GM19239 (cell line): ENCODE results near the gene TOR4A.
"Not testable (repeated sequence)": the region's sequence is repeated elsewhere in the genome, so short reads cannot be mapped to it uniquely, and the experiment has no call there.

Source experiments
- DNase-seq: peaks from one replicate; pipeline ENCODE4 v3.0.0; 2011; ENCODE audit warnings: low spot score; ENCODE audit not compliant: insufficient read length
- FAIRE-seq: peaks from 2 replicates; lab custom pipeline; 2011; peaks lifted over from hg19 to GRCh38; lab: Jason Lieb, UNC

TOR4A gene

GRCh38 chr9:137327641-137328550 is 50.4 kb downstream of the TOR4A start:
- not testable (repeated sequence) for DNase-seq
- peak; percentile 84 for FAIRE-seq

DNA sequence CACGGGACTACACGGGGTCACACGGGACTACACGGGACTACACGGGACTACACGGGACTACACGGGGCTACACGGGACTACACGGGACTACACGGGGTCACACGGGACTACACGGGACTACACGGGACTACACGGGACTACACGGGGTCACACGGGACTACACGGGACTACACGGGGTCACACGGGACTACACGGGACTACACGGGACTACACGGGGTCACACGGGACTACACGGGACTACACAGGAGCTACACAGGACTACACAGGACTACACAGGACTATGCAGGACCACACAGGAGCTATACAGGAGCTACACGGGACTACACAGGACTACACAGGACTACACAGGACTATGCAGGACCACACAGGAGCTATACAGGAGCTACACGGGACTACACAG is 52.1 kb downstream of the TOR4A start:
- not testable (repeated sequence) for FAIRE-seq, DNase-seq

- FAIRE-seq (no peak), DNase-seq (no peak)
These were observed 53.2 kb downstream of the TOR4A start for GRCh38 chr9:137330689-137331088.

DNA sequence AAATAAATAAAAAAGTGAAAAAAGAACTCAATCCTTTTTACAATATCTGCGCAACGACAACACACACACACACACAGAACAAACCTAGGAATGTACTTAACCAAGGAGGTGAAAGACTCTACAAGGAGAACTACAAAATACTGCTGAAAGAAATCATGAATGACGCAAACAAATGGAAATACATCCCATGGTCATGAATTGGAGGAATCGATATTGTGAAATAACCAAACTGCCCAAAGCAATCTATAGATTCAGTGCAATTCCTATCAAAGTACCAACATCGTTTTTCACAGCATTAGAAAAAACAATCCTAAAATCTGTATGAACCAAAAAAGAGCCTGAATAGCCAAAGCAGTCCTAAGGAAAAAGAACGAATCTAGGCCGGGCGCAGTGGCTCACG is 54.4 kb downstream of the TOR4A start:
- DNase-seq (no peak), FAIRE-seq (no peak)
